ENCODE results near the gene TREML2. TPM values are rescaled to one million over a fixed set of nuclear protein-coding genes. Genes with fewer than 3 reads are reported as not detected.
"Not testable (repeated sequence)": the region's sequence is repeated elsewhere in the genome, so short reads cannot be mapped to it uniquely, and the experiment has no call there.

Gene TREML2
- total and polyA plus RNA-seq, 8 donors, result 0.09 to 0.12 TPM; not detected in 6

GRCh38 chr6:41193171-41193734 is 7.7 kb downstream of the TREML2 start:
- Histone ChIP-seq H3K9me3 (no peaks in the 10 kb centered on the region), H3K27ac (no peak overlapping the region), H3K27me3 (no peaks in the 10 kb centered on the region), H3K36me3 (no peaks in the 10 kb centered on the region), H3K4me1 (no peaks in the 10 kb centered on the region), H3K4me3 (no peak overlapping the region)
- intact Hi-C loops (cut with DNase I), result no loop called here
- DNase-seq (no peak), FAIRE-seq (no peak), ATAC-seq (no peak)
- no peak for TF ChIP-seq CTCF (IDR thresholded peaks at IDR 0.05)
- 68 to 70% methylated on average over 5 of the region's 5 CpGs for WGBS, 2 donors

GRCh38 chr6:41191569-41191968 is 9.4 kb downstream of the TREML2 start:
- H3K27ac ChIP-seq, result no peak overlapping the region
- no peaks in the 10 kb centered on the region for H3K27me3 ChIP-seq
- ATAC-seq (peak in 3 of 4 donors; percentile 62 to 90 (median 70)), FAIRE-seq (no peak), DNase-seq (peak in 2 of 6 donors; percentile 41 to 67)
- WGBS, 2 donors, result 14 to 19% methylated on average over 5 to 6 of the region's 6 CpGs
- intact Hi-C loops (cut with DNase I), result no loop called here
- H3K36me3 ChIP-seq, result no peaks in the 10 kb centered on the region
- TF ChIP-seq CTCF (IDR thresholded peaks at IDR 0.05), result peak in 1 of 4 donors; percentile 40
- H3K4me3 ChIP-seq, result no peak overlapping the region
- no peaks in the 10 kb centered on the region for H3K4me1 ChIP-seq
- H3K9me3 ChIP-seq, result no peaks in the 10 kb centered on the region

- FAIRE-seq, result no peak
- Histone ChIP-seq H3K4me1 (no peaks in the 10 kb centered on the region), H3K4me3 (no peak overlapping the region), H3K27ac (no peak overlapping the region), H3K36me3 (no peaks in the 10 kb centered on the region), H3K9me3 (no peaks in the 10 kb centered on the region), H3K27me3 (no peaks in the 10 kb centered on the region)
- ATAC-seq, result no peak
- TF ChIP-seq CTCF (IDR thresholded peaks at IDR 0.05), result no peak
- 60 to 73% methylated on average over 3 of the region's 3 CpGs for WGBS, 2 donors
- no peak for DNase-seq
- intact Hi-C loops (cut with DNase I), result no loop called here
These were observed 10.2 kb downstream of the TREML2 start for GRCh38 chr6:41190791-41191190.

DNA sequence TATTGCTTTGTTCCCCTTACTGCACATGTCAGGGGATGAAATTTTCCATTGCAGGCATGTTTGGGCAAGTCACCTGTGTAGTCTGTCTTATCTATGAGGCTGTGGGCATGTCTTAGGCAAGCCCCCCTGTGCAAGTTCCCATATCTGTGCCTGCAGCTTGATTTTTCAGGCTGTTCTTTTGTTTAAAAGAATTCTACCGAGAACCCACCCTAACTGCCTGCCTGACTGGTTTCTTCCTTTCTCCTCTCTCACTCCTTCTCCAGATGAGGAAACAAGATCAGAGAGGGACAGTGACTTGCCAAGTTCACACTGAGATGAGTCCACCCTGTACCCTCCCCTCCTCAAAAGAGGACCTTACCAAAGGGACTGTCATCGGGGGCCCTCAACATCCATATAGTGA is 11.0 kb downstream of the TREML2 start:
- no peak for TF ChIP-seq CTCF (IDR thresholded peaks at IDR 0.05)
- H3K4me1 ChIP-seq, result no peaks in the 10 kb centered on the region
- H3K36me3 ChIP-seq, result no peaks in the 10 kb centered on the region
- no peak overlapping the region for H3K4me3 ChIP-seq
- no peak overlapping the region for H3K27ac ChIP-seq
- ATAC-seq (no peak), FAIRE-seq (no peak), DNase-seq (no peak)
- 97 to 100% methylated on average over 2 of the region's 2 CpGs for WGBS, 2 donors
- H3K27me3 ChIP-seq, result no peaks in the 10 kb centered on the region
- intact Hi-C loops (cut with DNase I), result no loop called here
- no peaks in the 10 kb centered on the region for H3K9me3 ChIP-seq

DNA sequence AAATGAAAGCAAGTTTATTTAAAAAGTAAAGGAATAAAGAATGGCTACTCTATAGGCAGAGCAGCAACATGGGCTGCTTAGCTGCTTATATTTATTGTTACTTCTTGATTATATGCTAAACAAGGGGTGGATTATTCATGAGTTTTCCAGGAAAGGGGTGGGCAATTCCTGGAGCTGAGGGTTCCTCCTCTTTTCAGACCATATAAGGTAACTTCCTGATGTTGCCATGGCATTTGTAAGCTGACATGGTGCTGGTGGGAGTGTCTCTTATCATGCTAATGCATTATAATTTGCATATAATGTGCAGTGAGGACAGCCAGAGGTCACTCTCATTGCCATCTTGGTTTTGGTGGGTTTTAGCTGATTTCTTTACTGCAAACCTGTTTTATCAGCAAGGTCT is 11.9 kb downstream of the TREML2 start:
- ATAC-seq; H3K4me1 ChIP-seq; DNase-seq; intact Hi-C loops (cut with DNase I); H3K36me3 ChIP-seq; H3K9me3 ChIP-seq; H3K4me3 ChIP-seq; H3K27ac ChIP-seq; H3K27me3 ChIP-seq; FAIRE-seq: not testable (repeated sequence)

Data from pancreas (tissue), 10 donors.